K562 (cell line): ENCODE results near the gene PLPPR1. TPM values are rescaled to one million over a fixed set of nuclear protein-coding genes. Genes with fewer than 3 reads are reported as not detected.
A peak's percentile ranks its signal among the peaks of the same experiment; 100 is the strongest.

Source experiments
- BRD9 ChIP-seq: fragments of 450-650 bp; IDR thresholded peaks from 2 replicates; pipeline ENCODE4 v1.6.1; 2018; ENCODE audit warnings: low read depth; ENCODE audit not compliant: partially characterized antibody
- CBFA2T2 ChIP-seq: fragments of 450-650 bp; conservative IDR thresholded peaks from 2 replicates; pipeline ENCODE4 v1.6.1; 2017; ENCODE audit warnings: mild to moderate bottlenecking
- CCAR2 ChIP-seq: fragments of 200-400 bp; formaldehyde crosslinking; IDR thresholded peaks from 2 replicates; pipeline ENCODE4 v1.6.1; 2017; ENCODE audit warnings: mild to moderate bottlenecking, low read depth, low read length
- ELK3 ChIP-seq: fragments of 450-650 bp; formaldehyde crosslinking; IDR thresholded peaks from 2 replicates; pipeline ENCODE4 v1.4.0; 2020; ENCODE audit warnings: mild to moderate bottlenecking
- LCOR ChIP-seq: sonication (generic); formaldehyde crosslinking; IDR thresholded peaks from 2 replicates; pipeline ENCODE4 v1.8.0; 2022; ENCODE audit warnings: mild to moderate bottlenecking, missing genetic modification reagents
- MTA2 ChIP-seq: fragments of 450-650 bp; IDR thresholded peaks from 2 replicates; pipeline ENCODE4 v1.6.1; 2016; ENCODE audit warnings: low read depth
- NCOA6 ChIP-seq: fragments of 450-650 bp; IDR thresholded peaks from 2 replicates; pipeline ENCODE4 v1.6.1; 2017; ENCODE audit warnings: mild to moderate bottlenecking
- NCOR1 ChIP-seq: fragments of 450-650 bp; IDR thresholded peaks from 2 replicates; pipeline ENCODE4 v1.6.1; 2016; ENCODE audit warnings: mild to moderate bottlenecking, moderate library complexity
- NRF1 ChIP-seq, 2 experiments: fragments of 450-650 bp; IDR thresholded peaks in 1 of 2; conservative IDR thresholded peaks in 1 of 2; 2 replicates each; pipeline ENCODE4 v1.6.1; 2014; ENCODE audit warnings: mild to moderate bottlenecking in 2 of 2
- NUFIP1 ChIP-seq: fragments of 450-650 bp; IDR thresholded peaks from 2 replicates; pipeline ENCODE4 v1.6.1; 2018; ENCODE audit not compliant: partially characterized antibody
- PCBP2 ChIP-seq: fragments of 200-400 bp; formaldehyde crosslinking; IDR thresholded peaks from 2 replicates; pipeline ENCODE4 v1.6.1; 2018; ENCODE audit warnings: low read length, low read depth, mild to moderate bottlenecking, moderate library complexity; ENCODE audit not compliant: poor library complexity, severe bottlenecking
- PREB ChIP-seq: sonication (generic); formaldehyde crosslinking; IDR thresholded peaks from 2 replicates; pipeline ENCODE4 v1.8.1; 2023; ENCODE audit warnings: mild to moderate bottlenecking, missing genetic modification reagents
- RBBP5 ChIP-seq: fragments of 200-600 bp; sonication (generic); IDR thresholded peaks from 2 replicates; pipeline ENCODE4 v1.6.1; 2012; ENCODE audit warnings: borderline replicate concordance, mild to moderate bottlenecking, low read length, control low read depth, inconsistent platforms; ENCODE audit not compliant: insufficient read depth, poor library complexity, severe bottlenecking
- SAFB ChIP-seq: fragments of 200-400 bp; formaldehyde crosslinking; IDR thresholded peaks from 2 replicates; pipeline ENCODE4 v1.6.1; 2017; ENCODE audit warnings: low read depth, low read length, borderline replicate concordance
- TEAD1 ChIP-seq, 2 experiments: fragments of 450-650 bp in 1 of 2; sonication (generic) in 1 of 2; formaldehyde crosslinking; IDR thresholded peaks; 2 replicates each; pipeline versions ENCODE4 v1.4.0 to v1.8.0; 2020 to 2022; ENCODE audit warnings: mild to moderate bottlenecking in 2 of 2, missing genetic modification reagents in 1 of 2
- ZBTB33 ChIP-seq: sonication (generic); formaldehyde crosslinking; IDR thresholded peaks from 2 replicates; pipeline ENCODE4 v1.8.1; 2023; ENCODE audit warnings: mild to moderate bottlenecking, missing genetic modification reagents
- ZBTB8A ChIP-seq: fragments of 450-650 bp; IDR thresholded peaks from 2 replicates; pipeline ENCODE4 v1.6.1; 2018; ENCODE audit warnings: mild to moderate bottlenecking, moderate library complexity; ENCODE audit not compliant: partially characterized antibody
- ZNF764 ChIP-seq: fragments of 250-450 bp; sonication (Bioruptor Pico); IDR thresholded peaks from 2 replicates; pipeline ENCODE4 v1.4.0; 2020; ENCODE audit warnings: low read depth, mild to moderate bottlenecking, moderate library complexity
- polyA plus RNA-seq, 8 experiments: library from polyadenylated mRNA; depleted of rRNA in 4 of 8; stranded (reverse) in 5 of 8; unstranded in 3 of 8; fragments of >200 nt; fragmentation: Nextera tagmentation in 2 of 8; fragmentation: Illumina TruSeq in 1 of 8; extraction: Ambion mirVana in 2 of 8; extraction: Trizol in 1 of 8; gene quantifications; 2 replicates each; pipeline versions ENCODE4 v1.2.1 to v1.2.3, GENCODE V29; 2011 to 2014; ENCODE audit warnings: inconsistent platforms in 1 of 8, missing spikeins in 1 of 8
- total RNA-seq, 7 experiments: library from RNA; depleted of rRNA in 6 of 7; stranded (reverse); fragments of >200 nt in 6 of 7; fragmentation: Illumina TruSeq in 2 of 7; extraction: Trizol in 2 of 7; gene quantifications; 2 replicates each; pipeline versions ENCODE4 v1.2.1 to v1.2.3, GENCODE V29; 2011 to 2021; ENCODE audit warnings: low replicate concordance in 1 of 7
- TF ChIP-seq, protein P1 (sequence below): fragments of 250-450 bp; sonication (Bioruptor Pico); IDR thresholded peaks from 2 replicates; pipeline ENCODE4 v1.5.0; 2020; ENCODE audit warnings: mild to moderate bottlenecking, borderline replicate concordance
- TF ChIP-seq, protein P2 (sequence below): sonication (generic); formaldehyde crosslinking; IDR thresholded peaks from 2 replicates; pipeline ENCODE4 v1.4.0; 2020; ENCODE audit warnings: mild to moderate bottlenecking, missing genetic modification reagents

The PLPPR1 gene
- total and polyA plus RNA-seq, 9 of the 15 experiments (the other 6 are each of a cell fraction or from before 2014, with no cell fraction given): not detected

DNA sequence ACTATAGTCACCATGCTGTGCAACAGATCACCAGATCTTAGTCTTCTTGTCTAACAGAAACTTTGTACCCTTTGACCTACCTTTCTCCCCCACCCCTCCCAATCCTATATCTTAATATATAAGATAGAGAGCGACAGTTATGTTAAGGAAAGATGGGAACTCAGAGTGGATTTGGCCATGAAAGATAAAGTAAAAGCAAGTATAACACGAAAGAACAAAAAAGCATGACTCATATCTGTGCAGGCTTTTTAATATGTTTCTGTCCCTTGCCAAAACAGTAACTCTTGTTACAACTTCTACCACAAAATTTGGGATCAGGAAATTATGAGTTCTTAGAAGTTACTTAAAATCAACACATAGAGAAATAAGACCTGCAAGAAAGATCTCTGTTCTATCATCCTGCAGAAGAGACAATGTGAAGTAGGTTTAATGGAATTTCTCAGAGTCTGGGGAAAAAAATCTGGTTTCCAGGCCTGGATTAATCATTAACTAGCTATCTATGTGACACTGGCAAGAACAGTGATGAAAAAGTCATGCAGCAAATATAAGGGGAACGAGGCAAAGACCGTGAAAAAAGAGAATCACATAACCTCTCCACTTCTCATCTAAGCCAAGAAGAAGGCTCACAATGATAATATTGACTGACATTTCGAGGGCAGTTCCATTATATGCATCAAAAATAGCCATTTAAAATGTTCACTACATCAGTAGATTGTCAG lies 337.7 kb downstream of the PLPPR1 start (continued):
- TF ChIP-seq CCAR2: no peak
- no peak for TF ChIP-seq NCOA6
- TF ChIP-seq ZNF764: no peak
- TF ChIP-seq ZBTB8A: no peak
- no peak for TF ChIP-seq ZBTB33
- TF ChIP-seq TEAD1 (CRISPR knock-in tag; IDR thresholded peaks at IDR 0.05): no peak
- no peak for TF ChIP-seq NRF1 (conservative IDR thresholded peaks at IDR 0.05 in 1 of 2, IDR thresholded peaks at IDR 0.05 in 1 of 2)
- no peak for TF ChIP-seq RBBP5
- peak; percentile 33; the same call in 1 of the 2 replicates for TF ChIP-seq MTA2
- TF ChIP-seq PCBP2: no peak
- TF ChIP-seq NUFIP1: no peak
- peak; percentile 73 for TF ChIP-seq NCOR1
- no peak for TF ChIP-seq BRD9
- no peak for TF ChIP-seq PREB (CRISPR knock-in tag)
- no peak for TF ChIP-seq LCOR (CRISPR knock-in tag)
- no peak for TF ChIP-seq ELK3 (CRISPR knock-in tag)
- no peak for TF ChIP-seq SAFB
- TF ChIP-seq, protein P1, sequence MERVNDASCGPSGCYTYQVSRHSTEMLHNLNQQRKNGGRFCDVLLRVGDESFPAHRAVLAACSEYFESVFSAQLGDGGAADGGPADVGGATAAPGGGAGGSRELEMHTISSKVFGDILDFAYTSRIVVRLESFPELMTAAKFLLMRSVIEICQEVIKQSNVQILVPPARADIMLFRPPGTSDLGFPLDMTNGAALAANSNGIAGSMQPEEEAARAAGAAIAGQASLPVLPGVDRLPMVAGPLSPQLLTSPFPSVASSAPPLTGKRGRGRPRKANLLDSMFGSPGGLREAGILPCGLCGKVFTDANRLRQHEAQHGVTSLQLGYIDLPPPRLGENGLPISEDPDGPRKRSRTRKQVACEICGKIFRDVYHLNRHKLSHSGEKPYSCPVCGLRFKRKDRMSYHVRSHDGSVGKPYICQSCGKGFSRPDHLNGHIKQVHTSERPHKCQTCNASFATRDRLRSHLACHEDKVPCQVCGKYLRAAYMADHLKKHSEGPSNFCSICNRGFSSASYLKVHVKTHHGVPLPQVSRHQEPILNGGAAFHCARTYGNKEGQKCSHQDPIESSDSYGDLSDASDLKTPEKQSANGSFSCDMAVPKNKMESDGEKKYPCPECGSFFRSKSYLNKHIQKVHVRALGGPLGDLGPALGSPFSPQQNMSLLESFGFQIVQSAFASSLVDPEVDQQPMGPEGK (CRISPR knock-in tag): no peak
- TF ChIP-seq, protein P2, sequence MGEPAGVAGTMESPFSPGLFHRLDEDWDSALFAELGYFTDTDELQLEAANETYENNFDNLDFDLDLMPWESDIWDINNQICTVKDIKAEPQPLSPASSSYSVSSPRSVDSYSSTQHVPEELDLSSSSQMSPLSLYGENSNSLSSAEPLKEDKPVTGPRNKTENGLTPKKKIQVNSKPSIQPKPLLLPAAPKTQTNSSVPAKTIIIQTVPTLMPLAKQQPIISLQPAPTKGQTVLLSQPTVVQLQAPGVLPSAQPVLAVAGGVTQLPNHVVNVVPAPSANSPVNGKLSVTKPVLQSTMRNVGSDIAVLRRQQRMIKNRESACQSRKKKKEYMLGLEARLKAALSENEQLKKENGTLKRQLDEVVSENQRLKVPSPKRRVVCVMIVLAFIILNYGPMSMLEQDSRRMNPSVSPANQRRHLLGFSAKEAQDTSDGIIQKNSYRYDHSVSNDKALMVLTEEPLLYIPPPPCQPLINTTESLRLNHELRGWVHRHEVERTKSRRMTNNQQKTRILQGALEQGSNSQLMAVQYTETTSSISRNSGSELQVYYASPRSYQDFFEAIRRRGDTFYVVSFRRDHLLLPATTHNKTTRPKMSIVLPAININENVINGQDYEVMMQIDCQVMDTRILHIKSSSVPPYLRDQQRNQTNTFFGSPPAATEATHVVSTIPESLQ (CRISPR knock-in tag): no peak
- peak; percentile 82 for TF ChIP-seq CBFA2T2
